Pancreas (tissue), 10 donors: ENCODE results near the gene P2RX5. TPM values are rescaled to one million over a fixed set of nuclear protein-coding genes. Genes with fewer than 3 reads are reported as not detected.

Experiments used
- ATAC-seq, 4 donors: fragments of 200-7000 bp; cut with Tn5 transposase; one replicate each; pipeline versions ENCODE4 v1.8.0 to v1.9.1; 2020; ENCODE audit warnings: mild to moderate bottlenecking in 4 of 4, moderate library complexity in 4 of 4
- DNase-seq, 6 donors: peaks; one replicate each; pipeline ENCODE4 v3.0.0-alpha.2; 2020
- FAIRE-seq: peaks from 2 replicates; lab custom pipeline; 2012; peaks lifted over from hg19 to GRCh38; lab: Jason Lieb, UNC
- H3K27ac ChIP-seq, 4 donors: fragments of 200-600 bp; sonication (generic); 1 replicate in 3 of 4; 2 replicates in 1 of 4; pipeline versions ENCODE4 v1.5.0 to v1.8.0; 2020
- H3K27me3 ChIP-seq, 4 donors: fragments of 200-600 bp; one replicate each; pipeline ENCODE4 v1.8.0; 2021
- H3K36me3 ChIP-seq, 3 donors: fragments of 200-600 bp; sonication (generic) in 1 of 3; one replicate each; pipeline versions ENCODE4 v1.5.0 to v1.8.0; 2020 to 2021
- H3K4me1 ChIP-seq, 3 donors: fragments of 200-600 bp; one replicate each; pipeline ENCODE4 v1.8.0; 2021
- H3K4me3 ChIP-seq, 4 donors: fragments of 200-600 bp; sonication (generic) in 2 of 4; one replicate each; pipeline versions ENCODE4 v1.5.0 to v1.8.0; 2020 to 2021
- H3K9me3 ChIP-seq, 4 donors: fragments of 200-600 bp; one replicate each; pipeline ENCODE4 v1.8.0; 2021
- WGBS, 2 donors: extraction: QIAGEN DNeasy Blood & Tissue Kit; methylation state at CpG; one replicate each; pipeline ENCODE4 v1.1.7; 2013; 5-methylcytosine and 5-hydroxymethylcytosine counted together
- intact Hi-C, 3 donors: fragments of 100-400 bp; cut with DNase I; formaldehyde crosslinking; loops; one replicate each; pipeline versions ENCODE4 v1.11.1 to v1.14.2; 2022
- polyA plus RNA-seq, 2 donors: library from polyadenylated mRNA; stranded (reverse); fragments of 200-250 nt; gene quantifications; one replicate each; pipeline ENCODE4 v1.2.3, GENCODE V29; 2013
- total RNA-seq, 6 donors: library from RNA; stranded (reverse); fragmentation: NEBNext Ultra II Directional in 4 of 6; extraction: Animal tissue kit (Norgen Biotek cat#: 25700) in 4 of 6; gene quantifications; one replicate each; pipeline versions ENCODE4 v1.2.1 to v1.2.4, GENCODE V29; 2021 to 2023
- TF ChIP-seq, protein P1 (sequence below), 4 donors: fragments of 200-600 bp; sonication (generic) in 3 of 4; IDR thresholded peaks; one replicate each; pipeline versions ENCODE4 v1.5.0 to v1.8.0; 2021; ENCODE audit warnings: antibody characterized with exemption in 4 of 4
- donor health status: healthy with polysubstance abuse.
- donor health status: DM: no; HTN: no; CAD: no; lungs with moderate emphysema.
- donor health status: DM: no; HTN: no; CAD: no.
- donor health status: control.
- donor health status: control.
- donor health status: Bipolar disorder and iron deficiency.
- donor health status: DM: yes; HTN: yes; CAD: no.
- donor health status: DM: no; HTN: no; CAD: no.
- donor health status: DM: no; HTN: no; CAD: no.
- donor health status: DM: yes; HTN: yes; CAD: no.

The P2RX5 gene
- total and polyA plus RNA-seq, 8 donors, result 0.13 to 1.4 (median 0.55) TPM

DNA sequence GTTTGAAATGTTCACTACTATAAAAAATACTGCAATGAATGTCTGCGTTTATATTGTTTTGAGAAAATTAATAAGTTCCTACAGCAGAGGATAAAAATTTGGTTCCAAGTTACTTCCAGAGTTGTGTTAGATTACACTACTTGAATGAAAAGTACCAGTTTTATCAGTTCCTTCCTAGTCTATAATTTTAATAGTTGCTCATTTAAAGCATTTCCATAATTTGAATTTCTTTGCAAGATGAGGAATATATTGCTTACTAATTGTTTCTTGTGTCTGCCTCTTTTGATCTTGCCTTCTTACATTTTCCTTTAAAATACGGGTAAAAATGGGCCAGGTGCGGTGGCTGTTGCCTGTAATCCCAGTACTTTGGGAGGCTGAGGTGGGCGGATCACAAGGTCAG, 23.4 kb downstream of the P2RX5 start:
- no peak for DNase-seq
- peaks cover 6 to 10% (median 9%) of the 10 kb centered on the region in 3 donors for H3K4me1 ChIP-seq
- ATAC-seq, result no peak
- no peak for FAIRE-seq
- H3K27me3 ChIP-seq, result no peaks in the 10 kb centered on the region
- no peaks in the 10 kb centered on the region for H3K36me3 ChIP-seq
- TF ChIP-seq, protein P1, sequence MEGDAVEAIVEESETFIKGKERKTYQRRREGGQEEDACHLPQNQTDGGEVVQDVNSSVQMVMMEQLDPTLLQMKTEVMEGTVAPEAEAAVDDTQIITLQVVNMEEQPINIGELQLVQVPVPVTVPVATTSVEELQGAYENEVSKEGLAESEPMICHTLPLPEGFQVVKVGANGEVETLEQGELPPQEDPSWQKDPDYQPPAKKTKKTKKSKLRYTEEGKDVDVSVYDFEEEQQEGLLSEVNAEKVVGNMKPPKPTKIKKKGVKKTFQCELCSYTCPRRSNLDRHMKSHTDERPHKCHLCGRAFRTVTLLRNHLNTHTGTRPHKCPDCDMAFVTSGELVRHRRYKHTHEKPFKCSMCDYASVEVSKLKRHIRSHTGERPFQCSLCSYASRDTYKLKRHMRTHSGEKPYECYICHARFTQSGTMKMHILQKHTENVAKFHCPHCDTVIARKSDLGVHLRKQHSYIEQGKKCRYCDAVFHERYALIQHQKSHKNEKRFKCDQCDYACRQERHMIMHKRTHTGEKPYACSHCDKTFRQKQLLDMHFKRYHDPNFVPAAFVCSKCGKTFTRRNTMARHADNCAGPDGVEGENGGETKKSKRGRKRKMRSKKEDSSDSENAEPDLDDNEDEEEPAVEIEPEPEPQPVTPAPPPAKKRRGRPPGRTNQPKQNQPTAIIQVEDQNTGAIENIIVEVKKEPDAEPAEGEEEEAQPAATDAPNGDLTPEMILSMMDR (IDR thresholded peaks at IDR 0.05), result no peak
- H3K27ac ChIP-seq, result no peak overlapping the region
- 95 to 98% methylated on average over 4 of the region's 4 CpGs for WGBS, 2 donors
- intact Hi-C loops, result no loop called here
- no peaks in the 10 kb centered on the region for H3K9me3 ChIP-seq
- H3K4me3 ChIP-seq, result no peak overlapping the region

DNA sequence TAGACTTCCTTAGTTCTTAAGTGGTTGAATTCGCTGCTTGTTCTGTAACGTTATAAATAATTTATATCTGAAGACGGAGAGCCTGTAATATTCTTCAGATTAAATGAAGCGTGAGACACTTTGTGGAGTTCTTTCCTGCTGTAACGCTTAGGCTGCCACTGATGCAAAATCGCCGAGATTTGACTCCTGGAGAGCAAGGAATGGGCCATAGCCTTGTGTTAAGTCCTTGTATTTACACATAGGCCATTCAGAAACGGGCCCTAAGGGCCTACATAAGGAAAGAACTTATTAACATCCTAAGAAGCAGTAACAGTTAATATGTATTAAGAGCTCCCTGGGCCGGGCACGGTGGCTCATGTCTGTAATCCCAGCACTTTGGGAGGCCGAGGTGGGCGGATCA, 26.4 kb downstream of the P2RX5 start:
- TF ChIP-seq, protein P1 (IDR thresholded peaks at IDR 0.05), result no peak
- H3K27me3 ChIP-seq, result no peaks in the 10 kb centered on the region
- peaks cover 0 to 2% (median 0%) of the 10 kb centered on the region in 3 donors for H3K36me3 ChIP-seq
- FAIRE-seq (no peak), ATAC-seq (no peak), DNase-seq (no peak)
- H3K27ac ChIP-seq, result no peak overlapping the region
- peaks cover 9 to 25% (median 12%) of the 10 kb centered on the region in 3 donors for H3K4me1 ChIP-seq
- 30 to 39% methylated on average over 12 of the region's 12 CpGs for WGBS, 2 donors
- no peaks in the 10 kb centered on the region for H3K9me3 ChIP-seq
- intact Hi-C loops, result no loop called here
- H3K4me3 ChIP-seq, result peak overlapping the region; percentile 88 to 99 (median 92)

DNA sequence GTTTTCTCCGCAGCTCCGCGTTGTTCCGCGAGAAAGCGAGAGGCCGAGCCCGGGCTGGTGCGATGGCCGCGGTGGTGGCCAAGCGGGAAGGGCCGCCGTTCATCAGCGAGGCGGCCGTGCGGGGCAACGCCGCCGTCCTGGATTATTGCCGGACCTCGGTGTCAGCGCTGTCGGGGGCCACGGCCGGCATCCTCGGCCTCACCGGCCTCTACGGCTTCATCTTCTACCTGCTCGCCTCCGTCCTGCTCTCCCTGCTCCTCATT, 26.9 kb downstream of the P2RX5 start:
- Histone ChIP-seq H3K4me1 (peaks cover 9 to 25% (median 12%) of the 10 kb centered on the region in 3 donors), H3K4me3 (peak overlapping the region; percentile 88 to 99 (median 92)), H3K27me3 (no peaks in the 10 kb centered on the region), H3K36me3 (peaks cover 0 to 7% (median 0%) of the 10 kb centered on the region in 3 donors), H3K9me3 (no peaks in the 10 kb centered on the region), H3K27ac (peak overlapping the region; percentile 94 to 99 (median 97))
- TF ChIP-seq, protein P1 (IDR thresholded peaks at IDR 0.05), result no peak
- FAIRE-seq, result no peak
- no peak for ATAC-seq
- intact Hi-C loops, result no loop called here
- no peak for DNase-seq
- 0% methylated on average over 15 to 32 of the region's 32 CpGs for WGBS, 2 donors

DNA sequence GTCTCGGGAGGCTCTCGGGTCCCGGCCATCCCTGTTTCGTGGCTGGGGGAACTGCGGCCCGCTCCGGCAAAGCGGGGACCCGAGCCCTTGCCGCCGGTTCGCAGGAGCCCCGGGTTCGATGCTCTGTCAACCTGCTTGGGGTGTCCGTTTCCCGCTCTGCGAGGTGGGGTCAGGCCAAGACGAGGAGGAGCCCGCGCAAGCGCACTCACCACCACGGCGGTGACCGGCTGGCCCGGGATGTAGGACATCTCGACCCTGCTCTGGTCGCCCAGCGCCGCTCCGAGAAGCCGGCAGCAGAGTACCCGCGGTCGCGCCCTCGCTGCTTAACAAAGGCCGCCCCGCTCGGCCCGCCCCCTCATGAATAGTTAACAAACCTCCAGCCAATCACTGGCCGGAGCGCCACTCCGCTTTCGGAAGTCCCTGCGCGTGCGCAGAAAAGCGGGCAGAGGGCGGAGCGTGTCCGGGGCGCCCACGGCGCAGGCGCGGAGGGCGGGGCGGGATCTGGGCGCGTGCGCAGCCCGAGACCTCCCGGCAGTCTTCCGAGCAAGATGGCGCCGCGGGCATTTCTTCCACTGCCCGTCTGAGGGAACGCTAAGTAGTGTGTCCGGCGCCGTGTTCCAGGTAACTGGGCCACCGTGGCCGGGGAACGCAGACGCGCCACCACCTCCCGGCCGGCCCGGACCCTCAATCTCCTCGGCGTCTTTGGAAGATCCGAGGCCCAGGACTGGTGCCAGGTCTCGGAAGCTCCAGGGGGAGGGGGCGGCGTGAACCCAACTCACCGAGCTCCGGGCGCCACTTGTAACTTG, 27.5 kb downstream of the P2RX5 start, which contains the start of the genes EMC6 and TAX1BP3:
Gene EMC6, plus strand, starts transcription at position 534 of the 806 bp plus-strand sequence. CDS start 335 bp downstream, outside the sequence.
Gene TAX1BP3, minus strand, starts transcription at position 300 of the 806 bp plus-strand sequence. Its CDS starts 52 bp downstream, at position 248.
- peak within 1 kb of the TSS; percentile 94 to 99 (median 97) for H3K27ac ChIP-seq
- no peak for FAIRE-seq
- H3K4me3 ChIP-seq, result peak within 1 kb of the TSS; percentile 88 to 99 (median 92)
- peaks cover 9 to 25% (median 12%) of the 10 kb centered on the region in 3 donors for H3K4me1 ChIP-seq
- peaks cover 0 to 11% (median 0%) of the 10 kb centered on the region in 3 donors for H3K36me3 ChIP-seq
- no peaks in the 10 kb centered on the region for H3K9me3 ChIP-seq
- 0% methylated on average over 89 of the region's 89 CpGs for WGBS, 2 donors
- no peaks in the 10 kb centered on the region for H3K27me3 ChIP-seq
- ATAC-seq, result peak; percentile 86 to 95 (median 90)
- intact Hi-C loops, result no loop called here
- peak; percentile 97 to 100 (median 100) for DNase-seq
- TF ChIP-seq, protein P1 (IDR thresholded peaks at IDR 0.05), result no peak
